HepG2 (cell line): ENCODE measurements around the gene COA5. TPM values are rescaled to one million over a fixed set of nuclear protein-coding genes. Genes with fewer than 3 reads are reported as not detected.
A peak's percentile ranks its signal among the peaks of the same experiment; 100 is the strongest.

Experiments
- CHCHD3 ChIP-seq: sonication (generic); formaldehyde crosslinking; IDR thresholded peaks from 2 replicates; pipeline ENCODE4 v1.8.0; 2022; ENCODE audit warnings: mild to moderate bottlenecking, missing genetic modification reagents, moderate library complexity
- DPF2 ChIP-seq: sonication (generic); formaldehyde crosslinking; IDR thresholded peaks from 2 replicates; pipeline ENCODE4 v1.4.0; 2020; ENCODE audit warnings: mild to moderate bottlenecking, low read depth, missing genetic modification reagents, borderline replicate concordance
- FOXO1 ChIP-seq: sonication (generic); formaldehyde crosslinking; IDR thresholded peaks from 2 replicates; pipeline ENCODE4 v1.4.0; 2020; ENCODE audit warnings: missing genetic modification reagents
- MIER2 ChIP-seq: IDR thresholded peaks from 2 replicates; pipeline ENCODE4 v1.6.1; 2016; ENCODE audit warnings: missing biosample characterization, missing genetic modification reagents
- MTF1 ChIP-seq: sonication (generic); formaldehyde crosslinking; IDR thresholded peaks from 2 replicates; pipeline ENCODE4 v1.5.0; 2020; ENCODE audit warnings: missing genetic modification reagents
- MYC ChIP-seq: sonication (generic); formaldehyde crosslinking; IDR thresholded peaks from 2 replicates; pipeline ENCODE4 v1.9.0; 2021; ENCODE audit warnings: missing genetic modification reagents, borderline replicate concordance
- NFRKB ChIP-seq: fragments of 450-650 bp; IDR thresholded peaks from 2 replicates; pipeline ENCODE4 v1.6.1; 2017
- ZSCAN25 ChIP-seq: sonication (generic); formaldehyde crosslinking; IDR thresholded peaks from 2 replicates; pipeline ENCODE4 v1.8.0; 2022; ENCODE audit warnings: mild to moderate bottlenecking, missing genetic modification reagents
- polyA plus RNA-seq, 8 experiments: library from polyadenylated mRNA; depleted of rRNA in 3 of 8; stranded (reverse) in 7 of 8; unstranded in 1 of 8; fragments of >200 nt; fragmentation: Illumina TruSeq in 4 of 8; extraction: Trizol in 4 of 8; gene quantifications; 2 replicates each; pipeline versions ENCODE4 v1.2.1 to v1.2.3, GENCODE V29; 2011 to 2016; ENCODE audit warnings: low read depth in 4 of 8, missing spikeins in 1 of 8, mixed read lengths in 1 of 8; ENCODE audit not compliant: insufficient read depth in 1 of 8
- total RNA-seq, 5 experiments: library from RNA; depleted of rRNA; stranded (reverse); fragments of >200 nt; fragmentation: Illumina TruSeq; extraction: Trizol; gene quantifications; 2 replicates each; pipeline ENCODE4 v1.2.3, GENCODE V29; 2016; ENCODE audit warnings: low read depth in 1 of 5
- TF ChIP-seq, protein P1 (sequence below): sonication (generic); formaldehyde crosslinking; conservative IDR thresholded peaks from 2 replicates; pipeline ENCODE4 v1.5.0; 2020; ENCODE audit warnings: missing genetic modification reagents
- TF ChIP-seq, protein P2 (sequence below): sonication (generic); formaldehyde crosslinking; conservative IDR thresholded peaks from 2 replicates; pipeline ENCODE4 v1.4.0; 2020; ENCODE audit warnings: missing genetic modification reagents
- TF ChIP-seq, protein P3 (sequence below): IDR thresholded peaks from 2 replicates; pipeline ENCODE4 v1.6.1; 2016; ENCODE audit warnings: mild to moderate bottlenecking, missing biosample characterization, missing genetic modification reagents
- TF ChIP-seq, protein P4 (sequence below): sonication (generic); formaldehyde crosslinking; IDR thresholded peaks from 2 replicates; pipeline ENCODE4 v1.4.0; 2020; ENCODE audit warnings: missing genetic modification reagents, mild to moderate bottlenecking, borderline replicate concordance
- TF ChIP-seq, protein P5 (sequence below): sonication (generic); formaldehyde crosslinking; IDR thresholded peaks from 2 replicates; pipeline ENCODE4 v1.5.0; 2020; ENCODE audit warnings: missing genetic modification reagents
- TF ChIP-seq, protein P6 (sequence below): IDR thresholded peaks from 2 replicates; pipeline ENCODE4 v1.6.1; 2018; ENCODE audit warnings: missing genetic modification reagents
- TF ChIP-seq, protein P7 (sequence below): sonication (generic); formaldehyde crosslinking; IDR thresholded peaks from 2 replicates; pipeline ENCODE4 v1.4.0; 2020; ENCODE audit warnings: missing genetic modification reagents, low read depth, mild to moderate bottlenecking, borderline replicate concordance
- TF ChIP-seq, protein P8 (sequence below): sonication (generic); formaldehyde crosslinking; IDR thresholded peaks from 2 replicates; pipeline ENCODE4 v1.4.0; 2020; ENCODE audit warnings: low read depth, mild to moderate bottlenecking, missing genetic modification reagents

The COA5 gene
- total and polyA plus RNA-seq, 2 of the 13 experiments (the other 11 are each of a cell fraction or from before 2014, with no cell fraction given) = 43.6 to 64.5 TPM

DNA sequence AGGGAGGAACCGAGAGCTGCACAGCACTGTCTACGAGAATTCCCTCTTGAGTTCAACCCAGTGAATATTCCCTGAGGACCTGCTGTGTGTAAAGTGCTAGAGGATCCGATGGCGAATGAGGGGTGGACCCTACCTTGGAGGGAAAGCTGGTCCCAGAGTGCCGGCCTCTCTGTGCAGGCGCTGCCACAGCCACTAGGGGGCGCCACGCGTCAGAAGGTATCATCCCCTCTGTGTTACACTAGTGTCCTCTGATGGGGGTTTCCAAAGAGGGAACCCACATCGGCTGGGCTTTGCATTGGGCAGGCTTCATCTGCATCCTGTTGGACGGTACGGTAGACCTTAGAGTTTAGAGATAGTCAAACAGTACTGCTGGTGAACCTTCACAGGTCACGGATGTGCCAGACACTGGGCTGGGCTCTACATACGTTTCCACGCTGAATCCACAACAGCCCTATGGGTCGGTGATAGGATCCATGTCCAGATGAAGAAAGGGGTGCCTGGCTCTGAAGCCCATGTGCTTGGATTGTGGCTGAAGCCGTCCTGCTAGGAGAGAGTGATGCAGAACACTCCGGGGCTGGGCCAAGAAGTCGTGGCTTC is 39.0 kb downstream of the COA5 start (continued):
- TF ChIP-seq, protein P1, sequence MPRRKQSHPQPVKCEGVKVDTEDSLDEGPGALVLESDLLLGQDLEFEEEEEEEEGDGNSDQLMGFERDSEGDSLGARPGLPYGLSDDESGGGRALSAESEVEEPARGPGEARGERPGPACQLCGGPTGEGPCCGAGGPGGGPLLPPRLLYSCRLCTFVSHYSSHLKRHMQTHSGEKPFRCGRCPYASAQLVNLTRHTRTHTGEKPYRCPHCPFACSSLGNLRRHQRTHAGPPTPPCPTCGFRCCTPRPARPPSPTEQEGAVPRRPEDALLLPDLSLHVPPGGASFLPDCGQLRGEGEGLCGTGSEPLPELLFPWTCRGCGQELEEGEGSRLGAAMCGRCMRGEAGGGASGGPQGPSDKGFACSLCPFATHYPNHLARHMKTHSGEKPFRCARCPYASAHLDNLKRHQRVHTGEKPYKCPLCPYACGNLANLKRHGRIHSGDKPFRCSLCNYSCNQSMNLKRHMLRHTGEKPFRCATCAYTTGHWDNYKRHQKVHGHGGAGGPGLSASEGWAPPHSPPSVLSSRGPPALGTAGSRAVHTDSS (CRISPR knock-in tag) = no peak
- TF ChIP-seq, protein P2, sequence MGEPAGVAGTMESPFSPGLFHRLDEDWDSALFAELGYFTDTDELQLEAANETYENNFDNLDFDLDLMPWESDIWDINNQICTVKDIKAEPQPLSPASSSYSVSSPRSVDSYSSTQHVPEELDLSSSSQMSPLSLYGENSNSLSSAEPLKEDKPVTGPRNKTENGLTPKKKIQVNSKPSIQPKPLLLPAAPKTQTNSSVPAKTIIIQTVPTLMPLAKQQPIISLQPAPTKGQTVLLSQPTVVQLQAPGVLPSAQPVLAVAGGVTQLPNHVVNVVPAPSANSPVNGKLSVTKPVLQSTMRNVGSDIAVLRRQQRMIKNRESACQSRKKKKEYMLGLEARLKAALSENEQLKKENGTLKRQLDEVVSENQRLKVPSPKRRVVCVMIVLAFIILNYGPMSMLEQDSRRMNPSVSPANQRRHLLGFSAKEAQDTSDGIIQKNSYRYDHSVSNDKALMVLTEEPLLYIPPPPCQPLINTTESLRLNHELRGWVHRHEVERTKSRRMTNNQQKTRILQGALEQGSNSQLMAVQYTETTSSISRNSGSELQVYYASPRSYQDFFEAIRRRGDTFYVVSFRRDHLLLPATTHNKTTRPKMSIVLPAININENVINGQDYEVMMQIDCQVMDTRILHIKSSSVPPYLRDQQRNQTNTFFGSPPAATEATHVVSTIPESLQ (CRISPR knock-in tag) = no peak
- TF ChIP-seq NFRKB = no peak
- no peak for TF ChIP-seq MIER2 (CRISPR knock-in tag)
- TF ChIP-seq, protein P3, sequence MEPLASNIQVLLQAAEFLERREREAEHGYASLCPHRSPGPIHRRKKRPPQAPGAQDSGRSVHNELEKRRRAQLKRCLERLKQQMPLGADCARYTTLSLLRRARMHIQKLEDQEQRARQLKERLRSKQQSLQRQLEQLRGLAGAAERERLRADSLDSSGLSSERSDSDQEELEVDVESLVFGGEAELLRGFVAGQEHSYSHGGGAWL (CRISPR knock-in tag) = 0 out of 2 replicates have a peak, but pooled peaks have one; percentile 51
- no peak; the same call in 1 of the 2 replicates for TF ChIP-seq MYC (CRISPR knock-in tag)
- TF ChIP-seq, protein P4, sequence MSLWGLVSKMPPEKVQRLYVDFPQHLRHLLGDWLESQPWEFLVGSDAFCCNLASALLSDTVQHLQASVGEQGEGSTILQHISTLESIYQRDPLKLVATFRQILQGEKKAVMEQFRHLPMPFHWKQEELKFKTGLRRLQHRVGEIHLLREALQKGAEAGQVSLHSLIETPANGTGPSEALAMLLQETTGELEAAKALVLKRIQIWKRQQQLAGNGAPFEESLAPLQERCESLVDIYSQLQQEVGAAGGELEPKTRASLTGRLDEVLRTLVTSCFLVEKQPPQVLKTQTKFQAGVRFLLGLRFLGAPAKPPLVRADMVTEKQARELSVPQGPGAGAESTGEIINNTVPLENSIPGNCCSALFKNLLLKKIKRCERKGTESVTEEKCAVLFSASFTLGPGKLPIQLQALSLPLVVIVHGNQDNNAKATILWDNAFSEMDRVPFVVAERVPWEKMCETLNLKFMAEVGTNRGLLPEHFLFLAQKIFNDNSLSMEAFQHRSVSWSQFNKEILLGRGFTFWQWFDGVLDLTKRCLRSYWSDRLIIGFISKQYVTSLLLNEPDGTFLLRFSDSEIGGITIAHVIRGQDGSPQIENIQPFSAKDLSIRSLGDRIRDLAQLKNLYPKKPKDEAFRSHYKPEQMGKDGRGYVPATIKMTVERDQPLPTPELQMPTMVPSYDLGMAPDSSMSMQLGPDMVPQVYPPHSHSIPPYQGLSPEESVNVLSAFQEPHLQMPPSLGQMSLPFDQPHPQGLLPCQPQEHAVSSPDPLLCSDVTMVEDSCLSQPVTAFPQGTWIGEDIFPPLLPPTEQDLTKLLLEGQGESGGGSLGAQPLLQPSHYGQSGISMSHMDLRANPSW (CRISPR knock-in tag) = no peak
- TF ChIP-seq, protein P5, sequence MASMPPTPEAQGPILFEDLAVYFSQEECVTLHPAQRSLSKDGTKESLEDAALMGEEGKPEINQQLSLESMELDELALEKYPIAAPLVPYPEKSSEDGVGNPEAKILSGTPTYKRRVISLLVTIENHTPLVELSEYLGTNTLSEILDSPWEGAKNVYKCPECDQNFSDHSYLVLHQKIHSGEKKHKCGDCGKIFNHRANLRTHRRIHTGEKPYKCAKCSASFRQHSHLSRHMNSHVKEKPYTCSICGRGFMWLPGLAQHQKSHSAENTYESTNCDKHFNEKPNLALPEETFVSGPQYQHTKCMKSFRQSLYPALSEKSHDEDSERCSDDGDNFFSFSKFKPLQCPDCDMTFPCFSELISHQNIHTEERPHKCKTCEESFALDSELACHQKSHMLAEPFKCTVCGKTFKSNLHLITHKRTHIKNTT (CRISPR knock-in tag) = no peak
- no peak for TF ChIP-seq MTF1 (CRISPR knock-in tag)
- TF ChIP-seq FOXO1 (CRISPR knock-in tag) = no peak
- TF ChIP-seq DPF2 (CRISPR knock-in tag) = no peak
- TF ChIP-seq CHCHD3 = no peak
- no peak for TF ChIP-seq ZSCAN25
- TF ChIP-seq, protein P6, sequence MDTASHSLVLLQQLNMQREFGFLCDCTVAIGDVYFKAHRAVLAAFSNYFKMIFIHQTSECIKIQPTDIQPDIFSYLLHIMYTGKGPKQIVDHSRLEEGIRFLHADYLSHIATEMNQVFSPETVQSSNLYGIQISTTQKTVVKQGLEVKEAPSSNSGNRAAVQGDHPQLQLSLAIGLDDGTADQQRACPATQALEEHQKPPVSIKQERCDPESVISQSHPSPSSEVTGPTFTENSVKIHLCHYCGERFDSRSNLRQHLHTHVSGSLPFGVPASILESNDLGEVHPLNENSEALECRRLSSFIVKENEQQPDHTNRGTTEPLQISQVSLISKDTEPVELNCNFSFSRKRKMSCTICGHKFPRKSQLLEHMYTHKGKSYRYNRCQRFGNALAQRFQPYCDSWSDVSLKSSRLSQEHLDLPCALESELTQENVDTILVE (CRISPR knock-in tag) = no peak
- TF ChIP-seq, protein P7, sequence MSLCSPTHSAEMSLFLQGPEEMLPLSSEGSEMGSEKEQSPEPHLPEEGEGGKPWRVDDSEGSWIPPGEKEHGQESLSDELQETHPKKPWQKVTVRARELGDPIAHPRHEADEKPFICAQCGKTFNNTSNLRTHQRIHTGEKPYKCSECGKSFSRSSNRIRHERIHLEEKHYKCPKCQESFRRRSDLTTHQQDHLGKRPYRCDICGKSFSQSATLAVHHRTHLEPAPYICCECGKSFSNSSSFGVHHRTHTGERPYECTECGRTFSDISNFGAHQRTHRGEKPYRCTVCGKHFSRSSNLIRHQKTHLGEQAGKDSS (CRISPR knock-in tag) = 0 out of 2 replicates have a peak, but pooled peaks have one; percentile 31
- TF ChIP-seq, protein P8, sequence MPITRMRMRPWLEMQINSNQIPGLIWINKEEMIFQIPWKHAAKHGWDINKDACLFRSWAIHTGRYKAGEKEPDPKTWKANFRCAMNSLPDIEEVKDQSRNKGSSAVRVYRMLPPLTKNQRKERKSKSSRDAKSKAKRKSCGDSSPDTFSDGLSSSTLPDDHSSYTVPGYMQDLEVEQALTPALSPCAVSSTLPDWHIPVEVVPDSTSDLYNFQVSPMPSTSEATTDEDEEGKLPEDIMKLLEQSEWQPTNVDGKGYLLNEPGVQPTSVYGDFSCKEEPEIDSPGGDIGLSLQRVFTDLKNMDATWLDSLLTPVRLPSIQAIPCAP (CRISPR knock-in tag) = no peak
